ENCODE data around the gene SUN5. TPM values are rescaled to one million over a fixed set of nuclear protein-coding genes. Genes with fewer than 3 reads are reported as not detected.

SUN5 gene
- total RNA-seq, 1 experiment from 2014 or later: not detected

DNA sequence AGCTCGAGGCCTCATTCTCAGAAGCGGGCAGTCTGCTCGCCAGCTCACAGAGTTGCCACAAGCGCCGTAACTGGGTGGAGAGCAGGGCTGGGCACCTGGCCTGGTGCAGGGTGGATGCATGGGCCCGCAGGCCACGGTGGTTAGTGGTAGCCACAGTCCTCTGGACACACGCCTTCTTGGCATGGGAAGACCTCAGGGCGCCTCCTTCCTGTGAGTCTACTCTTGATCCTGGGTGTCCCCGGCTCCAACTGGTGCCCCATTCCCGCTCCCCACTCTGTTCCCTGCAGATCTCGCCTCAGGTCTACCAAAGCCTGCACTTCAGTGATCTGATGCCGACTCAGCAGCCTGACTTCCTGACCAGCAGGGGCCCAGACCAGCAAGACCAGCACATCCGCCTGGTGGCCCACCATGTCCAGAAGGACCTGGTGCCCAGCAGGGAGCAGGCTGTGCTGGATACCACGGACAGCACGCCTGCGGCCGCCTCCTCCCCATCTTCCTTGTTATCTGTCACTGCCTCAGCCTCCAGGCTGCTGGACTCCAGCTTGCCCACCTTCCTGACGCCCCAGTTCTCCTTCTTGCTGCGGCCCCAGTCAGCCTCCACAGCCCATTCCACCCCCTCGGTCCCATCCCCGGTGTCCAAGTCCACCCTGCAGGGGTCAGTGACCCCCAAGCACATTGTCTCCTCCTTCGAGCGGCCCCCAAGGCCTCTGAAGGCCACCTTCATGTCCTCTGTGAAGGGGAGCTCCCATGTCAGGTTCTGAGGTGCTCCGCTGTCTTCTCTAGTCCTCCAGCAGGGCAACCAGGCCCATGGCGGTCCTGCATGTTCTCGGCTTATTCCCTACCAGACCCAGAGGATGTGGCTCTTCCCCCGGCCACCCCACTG is 43.1 kb downstream of the SUN5 start:
- H3K4me3 Mint-ChIP-seq (ENCODE audit: low read depth, unreplicated experiment): no peak overlapping the region
- H3K4me1 Mint-ChIP-seq (ENCODE audit: low read depth, unreplicated experiment): no peaks in the 10 kb centered on the region
- CTCF ChIA-PET: no interaction called here
- no peak for DNase-seq
- TF ChIP-seq, protein P1, sequence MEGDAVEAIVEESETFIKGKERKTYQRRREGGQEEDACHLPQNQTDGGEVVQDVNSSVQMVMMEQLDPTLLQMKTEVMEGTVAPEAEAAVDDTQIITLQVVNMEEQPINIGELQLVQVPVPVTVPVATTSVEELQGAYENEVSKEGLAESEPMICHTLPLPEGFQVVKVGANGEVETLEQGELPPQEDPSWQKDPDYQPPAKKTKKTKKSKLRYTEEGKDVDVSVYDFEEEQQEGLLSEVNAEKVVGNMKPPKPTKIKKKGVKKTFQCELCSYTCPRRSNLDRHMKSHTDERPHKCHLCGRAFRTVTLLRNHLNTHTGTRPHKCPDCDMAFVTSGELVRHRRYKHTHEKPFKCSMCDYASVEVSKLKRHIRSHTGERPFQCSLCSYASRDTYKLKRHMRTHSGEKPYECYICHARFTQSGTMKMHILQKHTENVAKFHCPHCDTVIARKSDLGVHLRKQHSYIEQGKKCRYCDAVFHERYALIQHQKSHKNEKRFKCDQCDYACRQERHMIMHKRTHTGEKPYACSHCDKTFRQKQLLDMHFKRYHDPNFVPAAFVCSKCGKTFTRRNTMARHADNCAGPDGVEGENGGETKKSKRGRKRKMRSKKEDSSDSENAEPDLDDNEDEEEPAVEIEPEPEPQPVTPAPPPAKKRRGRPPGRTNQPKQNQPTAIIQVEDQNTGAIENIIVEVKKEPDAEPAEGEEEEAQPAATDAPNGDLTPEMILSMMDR (IDR thresholded peaks at IDR 0.05; ENCODE audit: unreplicated experiment): no peak
- BruUV-seq (replicated peaks): no TSS peak
- intact Hi-C loops (cut with micrococcal nuclease; ENCODE audit: unreplicated experiment): no loop called here
- no peaks in the 10 kb centered on the region for H3K36me3 Mint-ChIP-seq (ENCODE audit: insufficient read depth, unreplicated experiment)
- peaks cover 7% of the 10 kb centered on the region for H3K9me3 Mint-ChIP-seq (ENCODE audit: low read depth, unreplicated experiment)
- no peak overlapping the region for H3K27ac Mint-ChIP-seq (ENCODE audit: unreplicated experiment)
- peaks cover 91% of the 10 kb centered on the region for H3K27me3 Mint-ChIP-seq (ENCODE audit: unreplicated experiment)

DNA sequence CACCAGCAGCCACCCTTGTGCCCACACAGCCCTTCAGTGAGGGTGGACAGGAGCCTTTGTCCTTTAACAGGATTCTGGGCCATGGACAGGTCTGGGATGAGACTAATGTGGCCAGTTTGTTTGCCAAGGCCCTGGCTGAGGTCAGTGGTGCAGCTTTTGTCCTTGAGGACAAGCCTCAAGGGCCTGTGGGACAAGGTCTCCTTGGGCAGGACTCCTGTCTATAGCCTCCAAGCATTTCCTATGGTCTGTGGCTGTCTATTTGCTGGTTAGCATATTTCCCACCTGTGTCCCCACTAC is 44.1 kb downstream of the SUN5 start:
- CTCF ChIA-PET: no interaction called here
- no peak for DNase-seq
- H3K4me3 Mint-ChIP-seq (ENCODE audit: low read depth, unreplicated experiment): no peak overlapping the region
- peaks cover 85% of the 10 kb centered on the region for H3K27me3 Mint-ChIP-seq (ENCODE audit: unreplicated experiment)
- H3K9me3 Mint-ChIP-seq (ENCODE audit: low read depth, unreplicated experiment): peaks cover 7% of the 10 kb centered on the region
- BruUV-seq (replicated peaks): no TSS peak
- TF ChIP-seq, protein P1 (IDR thresholded peaks at IDR 0.05; ENCODE audit: unreplicated experiment): no peak
- intact Hi-C loops (cut with micrococcal nuclease; ENCODE audit: unreplicated experiment): no loop called here
- H3K4me1 Mint-ChIP-seq (ENCODE audit: low read depth, unreplicated experiment): no peaks in the 10 kb centered on the region
- no peak overlapping the region for H3K27ac Mint-ChIP-seq (ENCODE audit: unreplicated experiment)
- H3K36me3 Mint-ChIP-seq (ENCODE audit: insufficient read depth, unreplicated experiment): no peaks in the 10 kb centered on the region

DNA sequence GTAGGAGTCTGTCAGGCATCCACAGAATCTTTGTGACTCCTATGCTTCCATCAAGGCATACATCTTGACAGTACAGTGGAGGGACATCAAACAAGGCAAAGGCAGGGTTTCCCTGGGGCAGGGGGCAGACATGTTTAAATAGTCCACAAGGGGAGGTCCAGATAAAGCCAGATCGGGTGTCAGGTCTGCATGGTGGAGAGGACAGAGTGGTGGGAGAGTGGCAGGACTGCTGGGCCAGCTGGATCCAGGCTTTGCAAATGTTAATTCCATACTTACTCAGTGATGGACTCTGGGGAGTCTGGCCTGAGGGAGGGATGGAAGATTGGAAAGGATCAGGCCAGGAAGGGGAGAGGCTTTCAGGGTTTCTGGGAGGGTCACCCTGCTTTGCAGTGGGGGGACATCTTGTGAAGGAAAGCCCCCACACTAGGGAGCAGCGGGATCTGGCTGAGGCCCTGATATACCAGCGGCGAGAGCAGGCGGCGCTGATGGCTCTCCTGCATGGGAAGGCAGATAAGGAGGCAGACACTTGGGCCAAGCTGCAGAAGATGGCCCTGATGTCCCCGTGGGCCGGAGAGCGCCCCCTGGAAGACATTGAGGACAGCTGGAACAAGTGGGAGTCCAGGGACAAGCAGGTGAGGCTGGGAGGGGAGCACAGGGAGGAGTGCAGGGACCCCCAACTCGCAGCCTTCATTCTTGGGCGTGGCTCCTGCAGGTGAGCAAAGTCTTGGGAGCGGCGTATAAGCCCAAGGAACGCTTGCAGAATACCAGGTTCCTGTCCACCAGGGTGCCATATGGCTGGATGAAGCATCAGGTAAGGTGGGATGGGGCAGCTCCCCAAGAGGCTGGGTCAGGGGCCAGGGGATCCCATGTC is 44.6 kb downstream of the SUN5 start:
- intact Hi-C loops (cut with micrococcal nuclease; ENCODE audit: unreplicated experiment): no loop called here
- Mint-ChIP-seq H3K36me3 (ENCODE audit: insufficient read depth, unreplicated experiment) (no peaks in the 10 kb centered on the region), H3K4me3 (ENCODE audit: low read depth, unreplicated experiment) (no peak overlapping the region), H3K4me1 (ENCODE audit: low read depth, unreplicated experiment) (no peaks in the 10 kb centered on the region), H3K27me3 (ENCODE audit: unreplicated experiment) (peaks cover 80% of the 10 kb centered on the region), H3K27ac (ENCODE audit: unreplicated experiment) (no peak overlapping the region), H3K9me3 (ENCODE audit: low read depth, unreplicated experiment) (peaks cover 7% of the 10 kb centered on the region)
- TF ChIP-seq, protein P1 (IDR thresholded peaks at IDR 0.05; ENCODE audit: unreplicated experiment): no peak
- CTCF ChIA-PET: no interaction called here
- no TSS peak for BruUV-seq (replicated peaks)
- DNase-seq: no peak

DNA sequence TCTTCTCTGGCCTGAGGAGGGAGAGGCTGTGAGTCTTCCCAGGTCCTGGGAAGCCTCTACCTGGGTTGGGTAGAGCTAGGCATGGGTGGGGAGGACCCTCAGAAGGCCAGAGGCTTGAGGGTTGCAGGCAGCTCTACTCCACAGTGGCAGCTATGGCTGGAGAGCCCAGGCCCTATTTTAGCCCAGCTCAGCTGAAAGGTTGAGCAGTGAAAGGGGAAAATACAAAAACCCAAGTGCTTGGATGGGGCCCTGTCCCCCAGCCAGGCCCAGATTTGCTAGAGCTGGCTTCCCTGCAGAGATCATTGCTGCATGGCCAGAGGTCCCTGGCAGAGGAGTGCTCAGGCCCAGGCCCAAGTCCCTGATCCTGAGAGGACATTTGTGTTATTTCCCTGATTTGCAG is 45.7 kb downstream of the SUN5 start:
- H3K9me3 Mint-ChIP-seq (ENCODE audit: low read depth, unreplicated experiment): peaks cover 7% of the 10 kb centered on the region
- H3K27me3 Mint-ChIP-seq (ENCODE audit: unreplicated experiment): peaks cover 80% of the 10 kb centered on the region
- TF ChIP-seq, protein P1 (IDR thresholded peaks at IDR 0.05; ENCODE audit: unreplicated experiment): no peak
- H3K36me3 Mint-ChIP-seq (ENCODE audit: insufficient read depth, unreplicated experiment): no peaks in the 10 kb centered on the region
- no peak overlapping the region for H3K4me3 Mint-ChIP-seq (ENCODE audit: low read depth, unreplicated experiment)
- intact Hi-C loops (cut with micrococcal nuclease; ENCODE audit: unreplicated experiment): no loop called here
- CTCF ChIA-PET: no interaction called here
- H3K27ac Mint-ChIP-seq (ENCODE audit: unreplicated experiment): no peak overlapping the region
- no peaks in the 10 kb centered on the region for H3K4me1 Mint-ChIP-seq (ENCODE audit: low read depth, unreplicated experiment)
- no peak for DNase-seq
- BruUV-seq (replicated peaks): no TSS peak

All from Calu3 (cell line).